GM12878 (cell line): ENCODE results near the gene NOX1.

Source experiments
- RCOR1 ChIP-seq: conservative IDR thresholded peaks from 2 replicates; pipeline ENCODE4 v1.6.1; 2012; ENCODE audit warnings: low read depth, low read length, improper control_type of control experiment
- TF ChIP-seq, protein P1 (sequence below): IDR thresholded peaks from 2 replicates; pipeline ENCODE4 v1.6.1; 2011; ENCODE audit warnings: borderline replicate concordance, low read depth, mild to moderate bottlenecking, moderate library complexity, low read length; ENCODE audit not compliant: insufficient read depth, poor library complexity, severe bottlenecking

DNA sequence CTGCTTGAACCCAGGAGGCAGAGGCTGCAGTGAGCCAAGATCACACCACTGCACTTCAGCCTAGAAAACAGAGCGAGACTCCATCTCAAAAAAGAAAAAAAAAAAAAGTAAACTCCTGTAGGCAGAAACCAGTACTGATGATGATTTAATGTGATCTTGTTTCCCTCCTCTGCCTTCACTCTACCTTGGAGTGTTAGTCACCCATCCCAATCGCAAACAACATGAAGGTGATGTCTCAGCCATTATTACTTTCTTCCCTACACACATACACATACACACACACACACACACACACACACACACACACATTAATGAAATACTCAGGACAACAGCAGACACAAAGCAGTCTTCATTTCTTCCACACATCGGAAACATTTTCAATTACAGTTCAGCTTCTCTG lies 39.0 kb upstream of the NOX1 start:
- TF ChIP-seq RCOR1: no peak
- TF ChIP-seq, protein P1, sequence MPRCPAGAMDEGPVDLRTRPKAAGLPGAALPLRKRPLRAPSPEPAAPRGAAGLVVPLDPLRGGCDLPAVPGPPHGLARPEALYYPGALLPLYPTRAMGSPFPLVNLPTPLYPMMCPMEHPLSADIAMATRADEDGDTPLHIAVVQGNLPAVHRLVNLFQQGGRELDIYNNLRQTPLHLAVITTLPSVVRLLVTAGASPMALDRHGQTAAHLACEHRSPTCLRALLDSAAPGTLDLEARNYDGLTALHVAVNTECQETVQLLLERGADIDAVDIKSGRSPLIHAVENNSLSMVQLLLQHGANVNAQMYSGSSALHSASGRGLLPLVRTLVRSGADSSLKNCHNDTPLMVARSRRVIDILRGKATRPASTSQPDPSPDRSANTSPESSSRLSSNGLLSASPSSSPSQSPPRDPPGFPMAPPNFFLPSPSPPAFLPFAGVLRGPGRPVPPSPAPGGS: no peak
